ENCODE results near the gene MLH1. TPM values are rescaled to one million over a fixed set of nuclear protein-coding genes. Genes with fewer than 3 reads are reported as not detected.

MLH1 gene
- total RNA-seq, 2 experiments from 2014 or later, result 94.2 to 102 TPM

DNA sequence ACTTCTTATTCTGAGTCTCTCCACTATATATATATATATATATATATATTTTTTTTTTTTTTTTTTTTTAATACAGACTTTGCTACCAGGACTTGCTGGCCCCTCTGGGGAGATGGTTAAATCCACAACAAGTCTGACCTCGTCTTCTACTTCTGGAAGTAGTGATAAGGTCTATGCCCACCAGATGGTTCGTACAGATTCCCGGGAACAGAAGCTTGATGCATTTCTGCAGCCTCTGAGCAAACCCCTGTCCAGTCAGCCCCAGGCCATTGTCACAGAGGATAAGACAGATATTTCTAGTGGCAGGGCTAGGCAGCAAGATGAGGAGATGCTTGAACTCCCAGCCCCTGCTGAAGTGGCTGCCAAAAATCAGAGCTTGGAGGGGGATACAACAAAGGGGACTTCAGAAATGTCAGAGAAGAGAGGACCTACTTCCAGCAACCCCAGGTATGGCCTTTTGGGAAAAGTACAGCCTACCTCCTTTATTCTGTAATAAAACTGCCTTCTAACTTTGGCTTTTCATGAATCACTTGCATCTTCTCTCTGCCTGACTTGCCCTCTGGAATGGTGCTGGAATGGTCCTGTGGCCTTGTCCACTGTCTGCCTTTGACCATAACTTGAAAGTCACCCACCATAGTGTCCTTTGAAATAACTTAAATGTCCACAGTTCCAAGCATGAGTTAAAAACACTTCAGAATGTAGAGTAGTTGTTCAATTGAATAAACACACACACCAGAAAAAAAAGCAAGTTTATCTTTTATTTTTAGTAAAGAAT lies 32.4 kb downstream of the MLH1 start:
- ChIA-PET CTCF (ENCODE audit: unreplicated experiment) (interaction anchor here (1.7 kb wide), 1 partner anchor 13 kb away, joined by 5 read pairs; no protein-coding TSS in a partner anchor), POLR2A (interaction anchor here (0.5 to 1.9 kb wide), 11 partner anchors 9 to 465 kb away, joined by 3 to 13 read pairs (median 3); partner anchors contain the start of genes EPM2AIP1 and MLH1)
- Histone ChIP-seq H3K9me3 (ENCODE audit: low read length) (no peaks in the 10 kb centered on the region), H3K4me1 (ENCODE audit: insufficient read depth, low read length, poor library complexity, severe bottlenecking) (peaks cover 17% of the 10 kb centered on the region), H3K27ac (ENCODE audit: low read depth, low read length, poor library complexity, severe bottlenecking) (no peak overlapping the region), H3K4me2 (ENCODE audit: low read length) (no peak overlapping the region), H2AFZ (ENCODE audit: low read length) (no peak overlapping the region), H3K4me3 (ENCODE audit: low read depth, low read length, poor library complexity, severe bottlenecking) (no peak overlapping the region), H3K9me2 (ENCODE audit: insufficient read depth, low read length) (no peaks in the 10 kb centered on the region), H3K36me3 (ENCODE audit: insufficient read depth, low read length) (peaks cover 96% of the 10 kb centered on the region), H3K79me2 (ENCODE audit: insufficient read depth, low read depth, low read length) (peaks cover 8% of the 10 kb centered on the region; the same call in 1 of the 2 replicates), H4K20me1 (ENCODE audit: insufficient read depth, low read length) (no peaks in the 10 kb centered on the region)
- DNase-seq (ENCODE audit: low spot score), result no peak
- no peak for TF ChIP-seq EZH2phosphoT487 (IDR thresholded peaks at IDR 0.05; ENCODE audit: borderline replicate concordance, low read depth, low read length)
- TF ChIP-seq, protein P1, sequence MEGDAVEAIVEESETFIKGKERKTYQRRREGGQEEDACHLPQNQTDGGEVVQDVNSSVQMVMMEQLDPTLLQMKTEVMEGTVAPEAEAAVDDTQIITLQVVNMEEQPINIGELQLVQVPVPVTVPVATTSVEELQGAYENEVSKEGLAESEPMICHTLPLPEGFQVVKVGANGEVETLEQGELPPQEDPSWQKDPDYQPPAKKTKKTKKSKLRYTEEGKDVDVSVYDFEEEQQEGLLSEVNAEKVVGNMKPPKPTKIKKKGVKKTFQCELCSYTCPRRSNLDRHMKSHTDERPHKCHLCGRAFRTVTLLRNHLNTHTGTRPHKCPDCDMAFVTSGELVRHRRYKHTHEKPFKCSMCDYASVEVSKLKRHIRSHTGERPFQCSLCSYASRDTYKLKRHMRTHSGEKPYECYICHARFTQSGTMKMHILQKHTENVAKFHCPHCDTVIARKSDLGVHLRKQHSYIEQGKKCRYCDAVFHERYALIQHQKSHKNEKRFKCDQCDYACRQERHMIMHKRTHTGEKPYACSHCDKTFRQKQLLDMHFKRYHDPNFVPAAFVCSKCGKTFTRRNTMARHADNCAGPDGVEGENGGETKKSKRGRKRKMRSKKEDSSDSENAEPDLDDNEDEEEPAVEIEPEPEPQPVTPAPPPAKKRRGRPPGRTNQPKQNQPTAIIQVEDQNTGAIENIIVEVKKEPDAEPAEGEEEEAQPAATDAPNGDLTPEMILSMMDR (conservative IDR thresholded peaks at IDR 0.05; ENCODE audit: low read length), result no peak
- intact Hi-C loops (cut with micrococcal nuclease; ENCODE audit: unreplicated experiment), result loop anchor here (2.0 kb wide), 1 partner anchor 187 kb away; no protein-coding TSS in a partner anchor
- no TSS peak for BruUV-seq (replicated peaks)

DNA sequence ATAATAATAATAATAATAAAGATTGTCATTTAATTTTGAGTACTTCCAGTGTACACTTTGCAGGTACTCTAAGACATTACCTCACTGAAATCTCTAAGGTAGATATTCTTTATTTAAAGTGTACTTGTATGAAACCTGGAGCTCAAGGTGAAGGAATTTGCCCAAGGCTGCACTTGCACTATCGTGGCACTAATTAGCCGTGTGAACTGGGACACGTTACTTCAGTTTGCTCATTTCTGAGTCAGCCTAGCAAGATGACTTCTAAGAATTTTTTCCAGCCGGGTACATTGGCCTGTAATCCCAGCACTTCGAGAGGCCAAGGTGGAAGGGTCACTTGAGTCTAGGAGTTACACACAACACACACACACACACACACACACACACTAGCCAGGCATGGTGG lies 33.5 kb downstream of the MLH1 start:
- Histone ChIP-seq H3K4me1 (ENCODE audit: insufficient read depth, low read length, poor library complexity, severe bottlenecking) (peaks cover 17% of the 10 kb centered on the region), H3K4me2 (ENCODE audit: low read length) (no peak overlapping the region), H3K9me2 (ENCODE audit: insufficient read depth, low read length) (no peaks in the 10 kb centered on the region), H4K20me1 (ENCODE audit: insufficient read depth, low read length) (no peaks in the 10 kb centered on the region), H3K36me3 (ENCODE audit: insufficient read depth, low read length) (peaks cover 96% of the 10 kb centered on the region), H3K79me2 (ENCODE audit: insufficient read depth, low read depth, low read length) (peaks cover 8% of the 10 kb centered on the region; the same call in 1 of the 2 replicates), H3K4me3 (ENCODE audit: low read depth, low read length, poor library complexity, severe bottlenecking) (no peak overlapping the region), H2AFZ (ENCODE audit: low read length) (no peak overlapping the region), H3K27ac (ENCODE audit: low read depth, low read length, poor library complexity, severe bottlenecking) (no peak overlapping the region), H3K9me3 (ENCODE audit: low read length) (no peaks in the 10 kb centered on the region)
- DNase-seq (ENCODE audit: low spot score), result no peak
- ChIA-PET CTCF (ENCODE audit: unreplicated experiment) (no interaction called here), POLR2A (interaction anchor here (0.5 to 1.2 kb wide), 8 partner anchors 8 to 228 kb away, joined by 3 to 15 read pairs (median 3); no protein-coding TSS in a partner anchor)
- no peak for TF ChIP-seq EZH2phosphoT487 (IDR thresholded peaks at IDR 0.05; ENCODE audit: borderline replicate concordance, low read depth, low read length)
- TF ChIP-seq, protein P1 (conservative IDR thresholded peaks at IDR 0.05; ENCODE audit: low read length), result no peak
- BruUV-seq (replicated peaks), result no TSS peak
- intact Hi-C loops (cut with micrococcal nuclease; ENCODE audit: unreplicated experiment), result no loop called here

DNA sequence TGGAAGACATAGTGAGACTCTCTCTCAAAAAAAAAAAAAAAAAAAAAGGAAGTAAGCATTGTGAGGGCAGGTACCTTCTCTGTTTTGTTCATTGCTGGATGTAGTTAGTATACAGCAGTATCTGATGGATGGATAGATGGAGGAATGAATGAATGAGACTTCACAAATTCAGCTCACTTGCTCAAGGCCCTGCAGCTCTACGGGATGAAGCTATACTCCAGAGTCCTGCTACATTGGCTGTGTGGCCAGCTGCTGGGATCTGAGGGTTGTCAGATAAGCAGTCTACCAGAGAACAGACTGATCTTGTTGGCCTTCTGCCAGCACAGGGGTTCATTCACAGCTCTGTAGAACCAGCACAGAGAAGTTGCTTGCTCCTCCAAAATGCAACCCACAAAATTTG lies 35.0 kb downstream of the MLH1 start:
- Histone ChIP-seq H3K36me3 (ENCODE audit: insufficient read depth, low read length) (peaks cover 96% of the 10 kb centered on the region), H3K27ac (ENCODE audit: low read depth, low read length, poor library complexity, severe bottlenecking) (no peak overlapping the region), H2AFZ (ENCODE audit: low read length) (no peak overlapping the region), H3K79me2 (ENCODE audit: insufficient read depth, low read depth, low read length) (peaks cover 8% of the 10 kb centered on the region; the same call in 1 of the 2 replicates), H3K9me3 (ENCODE audit: low read length) (no peaks in the 10 kb centered on the region), H3K4me1 (ENCODE audit: insufficient read depth, low read length, poor library complexity, severe bottlenecking) (peaks cover 17% of the 10 kb centered on the region), H4K20me1 (ENCODE audit: insufficient read depth, low read length) (no peaks in the 10 kb centered on the region), H3K4me3 (ENCODE audit: low read depth, low read length, poor library complexity, severe bottlenecking) (no peak overlapping the region), H3K9me2 (ENCODE audit: insufficient read depth, low read length) (no peaks in the 10 kb centered on the region), H3K4me2 (ENCODE audit: low read length) (no peak overlapping the region)
- BruUV-seq (replicated peaks), result no TSS peak
- ChIA-PET CTCF (ENCODE audit: unreplicated experiment) (no interaction called here), POLR2A (interaction anchor here (0.5 to 2.1 kb wide), 6 partner anchors 10 to 338 kb away, joined by 3 to 9 read pairs (median 4); no protein-coding TSS in a partner anchor)
- intact Hi-C loops (cut with micrococcal nuclease; ENCODE audit: unreplicated experiment), result no loop called here
- DNase-seq (ENCODE audit: low spot score), result no peak
- TF ChIP-seq, protein P1 (conservative IDR thresholded peaks at IDR 0.05; ENCODE audit: low read length), result no peak
- TF ChIP-seq EZH2phosphoT487 (IDR thresholded peaks at IDR 0.05; ENCODE audit: borderline replicate concordance, low read depth, low read length), result no peak
